Hepatocyte (in vitro differentiated cells): Measurements from ENCODE around the gene AMH. TPM values are rescaled to one million over a fixed set of nuclear protein-coding genes. Genes with fewer than 3 reads are reported as not detected.

Source experiments
- DNase-seq: peaks from one replicate; pipeline ENCODE4 v3.0.0-alpha.2; 2016; ENCODE audit warnings: low spot score
- H2AFZ ChIP-seq: fragments of 200-600 bp; sonication (generic); 2 replicates; pipeline ENCODE4 v1.6.0; 2016; ENCODE audit warnings: antibody characterized with exemption, mild to moderate bottlenecking
- H3K27ac ChIP-seq: fragments of 200-600 bp; sonication (generic); 2 replicates; pipeline ENCODE4 v1.5.1; 2016; ENCODE audit warnings: mild to moderate bottlenecking
- H3K27me3 ChIP-seq: fragments of 200-600 bp; sonication (generic); 2 replicates; pipeline ENCODE4 v1.6.1; 2016
- H3K36me3 ChIP-seq: fragments of 200-600 bp; sonication (generic); replicated peaks from 2 replicates; pipeline ENCODE4 v1.5.1; 2016; ENCODE audit warnings: low read depth; ENCODE audit not compliant: insufficient read depth
- H3K4me1 ChIP-seq: fragments of 200-600 bp; sonication (generic); 2 replicates; pipeline ENCODE4 v1.5.1; 2016; ENCODE audit warnings: mild to moderate bottlenecking, moderate library complexity; ENCODE audit not compliant: insufficient read depth
- H3K4me2 ChIP-seq: fragments of 200-600 bp; sonication (generic); 2 replicates; pipeline ENCODE4 v1.6.0; 2016
- H3K4me3 ChIP-seq: fragments of 200-600 bp; sonication (generic); 2 replicates; pipeline ENCODE4 v1.5.1; 2016; ENCODE audit warnings: mild to moderate bottlenecking
- H3K79me2 ChIP-seq: fragments of 200-600 bp; sonication (generic); 2 replicates; pipeline ENCODE4 v1.6.0; 2017; ENCODE audit warnings: mild to moderate bottlenecking
- H3K9me2 ChIP-seq: fragments of 200-600 bp; sonication (generic); replicated peaks from 2 replicates; pipeline ENCODE4 v1.6.0; 2017; ENCODE audit warnings: mild to moderate bottlenecking; ENCODE audit not compliant: insufficient read depth
- H3K9me3 ChIP-seq: fragments of 200-600 bp; sonication (generic); 2 replicates; pipeline ENCODE4 v1.5.1; 2016; ENCODE audit warnings: low read depth, mild to moderate bottlenecking
- H4K20me1 ChIP-seq: fragments of 200-600 bp; sonication (generic); 2 replicates; pipeline ENCODE4 v1.6.0; 2016; ENCODE audit warnings: mild to moderate bottlenecking; ENCODE audit not compliant: insufficient read depth, poor library complexity, severe bottlenecking
- EZH2 ChIP-seq: fragments of 200-600 bp; sonication (generic); IDR thresholded peaks from 2 replicates; pipeline ENCODE4 v1.6.1; 2016; ENCODE audit warnings: antibody characterized with exemption, mild to moderate bottlenecking, borderline replicate concordance
- EZH2phosphoT487 ChIP-seq: fragments of 200-600 bp; sonication (generic); IDR thresholded peaks from one replicate; pipeline ENCODE4 v1.6.1; 2018; ENCODE audit warnings: antibody characterized with exemption, mild to moderate bottlenecking, low read depth, moderate library complexity; ENCODE audit not compliant: unreplicated experiment, severe bottlenecking
- WGBS: methylation state at CpG from one replicate; pipeline ENCODE4 v1.1.6; 2016; ENCODE audit warnings: low lambda C conversion rate; ENCODE audit errors: missing lambda C conversion rate; 5-methylcytosine and 5-hydroxymethylcytosine counted together
- polyA plus RNA-seq: library from polyadenylated mRNA; unstranded; fragments of >200 nt; fragmentation: Nextera tagmentation; extraction: Ambion mirVana; gene quantifications from 2 replicates; pipeline ENCODE4 v1.2.1, GENCODE V29; 2016
- total RNA-seq: library from RNA; depleted of rRNA; stranded (reverse); fragments of >200 nt; gene quantifications from 2 replicates; pipeline ENCODE4 v1.2.3, GENCODE V29; 2014
- TF ChIP-seq, protein P1 (sequence below): fragments of 200-600 bp; sonication (generic); IDR thresholded peaks from 2 replicates; pipeline ENCODE4 v1.5.1; 2016; ENCODE audit warnings: antibody characterized with exemption, mild to moderate bottlenecking; ENCODE audit not compliant: poor library complexity

The AMH gene
- total and polyA plus RNA-seq, 2 experiments from 2014 or later, result 8.2 to 20.9 TPM

DNA sequence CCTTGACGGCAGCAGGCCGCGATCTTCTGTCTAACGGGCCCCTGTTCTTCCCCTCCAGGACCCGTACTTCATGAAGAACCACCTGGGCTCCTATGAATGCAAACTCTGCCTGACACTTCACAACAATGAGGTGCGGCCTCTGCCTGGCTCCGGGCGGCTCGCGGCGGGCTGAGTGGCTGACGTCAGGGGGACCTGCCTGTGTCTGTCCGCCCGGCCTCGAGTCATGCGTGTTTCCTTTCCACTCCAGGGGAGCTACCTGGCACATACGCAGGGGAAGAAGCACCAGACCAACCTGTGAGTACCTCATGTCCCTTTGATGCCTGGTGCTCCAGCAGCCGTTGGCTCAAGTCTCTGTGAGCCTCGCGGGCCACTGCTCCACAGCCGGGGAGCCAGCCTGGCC, 4.6 kb upstream of the AMH start:
- Histone ChIP-seq H3K36me3 (no peaks in the 10 kb centered on the region), H3K79me2 (peaks cover 60% of the 10 kb centered on the region), H3K4me1 (peaks cover 46% of the 10 kb centered on the region), H3K9me3 (no peaks in the 10 kb centered on the region), H3K27me3 (no peaks in the 10 kb centered on the region), H4K20me1 (peaks cover 44% of the 10 kb centered on the region), H2AFZ (no peak overlapping the region), H3K4me2 (no peak overlapping the region), H3K9me2 (no peaks in the 10 kb centered on the region), H3K4me3 (no peak overlapping the region), H3K27ac (peak overlapping the region; percentile 97)
- TF ChIP-seq EZH2, result no peak
- TF ChIP-seq, protein P1, sequence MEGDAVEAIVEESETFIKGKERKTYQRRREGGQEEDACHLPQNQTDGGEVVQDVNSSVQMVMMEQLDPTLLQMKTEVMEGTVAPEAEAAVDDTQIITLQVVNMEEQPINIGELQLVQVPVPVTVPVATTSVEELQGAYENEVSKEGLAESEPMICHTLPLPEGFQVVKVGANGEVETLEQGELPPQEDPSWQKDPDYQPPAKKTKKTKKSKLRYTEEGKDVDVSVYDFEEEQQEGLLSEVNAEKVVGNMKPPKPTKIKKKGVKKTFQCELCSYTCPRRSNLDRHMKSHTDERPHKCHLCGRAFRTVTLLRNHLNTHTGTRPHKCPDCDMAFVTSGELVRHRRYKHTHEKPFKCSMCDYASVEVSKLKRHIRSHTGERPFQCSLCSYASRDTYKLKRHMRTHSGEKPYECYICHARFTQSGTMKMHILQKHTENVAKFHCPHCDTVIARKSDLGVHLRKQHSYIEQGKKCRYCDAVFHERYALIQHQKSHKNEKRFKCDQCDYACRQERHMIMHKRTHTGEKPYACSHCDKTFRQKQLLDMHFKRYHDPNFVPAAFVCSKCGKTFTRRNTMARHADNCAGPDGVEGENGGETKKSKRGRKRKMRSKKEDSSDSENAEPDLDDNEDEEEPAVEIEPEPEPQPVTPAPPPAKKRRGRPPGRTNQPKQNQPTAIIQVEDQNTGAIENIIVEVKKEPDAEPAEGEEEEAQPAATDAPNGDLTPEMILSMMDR, result no peak
- DNase-seq, result no peak
- 97% methylated on average over 21 of the region's 21 CpGs for WGBS

DNA sequence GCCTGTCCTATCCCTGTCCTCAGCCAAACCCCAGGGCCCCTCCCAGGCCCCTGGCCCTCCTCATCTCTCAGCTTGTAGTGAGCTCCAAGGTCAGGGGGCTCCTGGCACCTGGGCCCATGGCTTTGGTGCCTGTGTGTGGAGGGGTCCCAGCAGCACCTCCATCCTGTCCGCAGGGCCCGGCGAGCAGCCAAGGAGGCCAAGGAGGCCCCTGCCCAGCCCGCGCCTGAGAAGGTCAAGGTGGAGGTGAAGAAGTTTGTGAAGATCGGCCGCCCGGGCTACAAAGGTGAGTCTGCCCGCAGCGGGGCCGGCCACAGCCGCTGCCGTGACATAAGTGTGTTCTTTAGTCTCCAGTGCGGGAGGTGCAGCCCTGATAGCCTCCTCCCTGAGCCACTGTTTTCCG, 3.9 kb upstream of the AMH start:
- peaks cover 36% of the 10 kb centered on the region for H4K20me1 ChIP-seq
- H3K9me3 ChIP-seq, result no peaks in the 10 kb centered on the region
- TF ChIP-seq EZH2phosphoT487 (no peak), EZH2 (no peak)
- TF ChIP-seq, protein P1, result no peak
- H3K4me3 ChIP-seq, result no peak overlapping the region
- no peaks in the 10 kb centered on the region for H3K36me3 ChIP-seq
- no peaks in the 10 kb centered on the region for H3K9me2 ChIP-seq
- 97% methylated on average over 15 of the region's 15 CpGs for WGBS
- no peak overlapping the region for H2AFZ ChIP-seq
- no peak for DNase-seq
- no peak overlapping the region for H3K27ac ChIP-seq
- peaks cover 39% of the 10 kb centered on the region for H3K4me1 ChIP-seq
- H3K4me2 ChIP-seq, result no peak overlapping the region
- peaks cover 52% of the 10 kb centered on the region for H3K79me2 ChIP-seq
- H3K27me3 ChIP-seq, result no peaks in the 10 kb centered on the region

DNA sequence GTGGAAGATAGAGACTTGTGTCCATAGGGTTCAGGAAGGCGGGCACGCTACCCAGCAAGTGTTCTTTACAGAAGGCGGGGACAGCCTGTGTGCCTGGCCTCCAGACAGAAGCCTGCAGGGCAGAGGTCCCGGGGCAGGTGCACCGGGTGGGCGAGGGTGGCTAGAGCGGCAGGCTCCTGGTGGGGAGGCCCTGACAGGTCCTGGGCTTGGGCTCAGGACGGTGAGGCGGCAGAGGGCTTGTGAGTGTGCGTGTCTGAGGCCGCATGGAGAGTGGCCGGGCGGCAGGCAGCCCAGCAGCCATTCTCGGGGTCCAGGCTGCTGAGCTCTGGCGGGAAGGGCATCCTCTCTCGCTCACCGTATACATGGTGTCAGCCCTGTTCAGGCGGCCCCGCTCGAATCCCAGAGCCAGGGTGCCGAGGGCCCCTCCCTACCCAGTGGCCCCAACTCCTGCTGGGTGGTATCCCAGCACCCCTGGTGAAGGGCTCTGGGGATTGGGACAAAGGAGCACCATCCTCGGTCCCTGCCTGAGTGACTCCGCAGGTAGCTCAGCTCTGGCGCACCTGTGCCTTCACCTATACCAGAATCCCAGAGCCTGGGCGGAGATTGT, 3.0 kb upstream of the AMH start:
- Histone ChIP-seq H3K27ac (no peak overlapping the region), H3K4me1 (peaks cover 31% of the 10 kb centered on the region), H3K4me2 (no peak overlapping the region), H3K4me3 (no peak overlapping the region), H3K36me3 (no peaks in the 10 kb centered on the region), H3K9me2 (no peaks in the 10 kb centered on the region), H4K20me1 (peaks cover 29% of the 10 kb centered on the region), H3K27me3 (no peaks in the 10 kb centered on the region), H2AFZ (no peak overlapping the region), H3K79me2 (peaks cover 43% of the 10 kb centered on the region), H3K9me3 (no peaks in the 10 kb centered on the region)
- WGBS, result 92% methylated on average over 25 of the region's 25 CpGs
- TF ChIP-seq, protein P1, result no peak
- no peak for TF ChIP-seq EZH2phosphoT487
- no peak for TF ChIP-seq EZH2
- DNase-seq, result no peak
